Suppressor macrophage (primary cell): ENCODE data around the gene EFHC2.
"Not testable (repeated sequence)": the region's sequence is repeated elsewhere in the genome, so short reads cannot be mapped to it uniquely, and the experiment has no call there.

Experiments used
- DNase-seq, 4 experiments: peaks; one replicate each; pipeline ENCODE4 v3.0.0-alpha.2; 2020 to 2022

The EFHC2 gene

DNA sequence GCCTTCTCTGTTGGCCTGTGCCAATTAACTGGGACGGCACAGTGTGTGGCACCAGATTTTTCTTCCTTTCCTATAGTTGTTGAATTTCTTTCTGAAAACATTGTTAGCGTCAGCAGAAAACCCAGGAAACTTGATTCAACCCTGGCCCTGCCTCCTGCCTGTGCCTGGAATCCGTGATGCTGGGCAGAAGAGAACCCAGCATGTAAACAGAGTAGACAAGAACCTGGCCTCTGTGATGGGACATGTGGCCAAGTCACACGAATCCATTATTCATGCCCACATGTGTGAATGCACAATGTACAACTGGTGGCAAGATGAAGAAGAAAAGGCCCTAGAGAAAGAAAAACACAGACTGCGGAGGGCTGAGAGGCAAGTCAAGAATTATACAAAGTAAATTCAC, 111.4 kb downstream of the EFHC2 start:
- DNase-seq = no peak

DNA sequence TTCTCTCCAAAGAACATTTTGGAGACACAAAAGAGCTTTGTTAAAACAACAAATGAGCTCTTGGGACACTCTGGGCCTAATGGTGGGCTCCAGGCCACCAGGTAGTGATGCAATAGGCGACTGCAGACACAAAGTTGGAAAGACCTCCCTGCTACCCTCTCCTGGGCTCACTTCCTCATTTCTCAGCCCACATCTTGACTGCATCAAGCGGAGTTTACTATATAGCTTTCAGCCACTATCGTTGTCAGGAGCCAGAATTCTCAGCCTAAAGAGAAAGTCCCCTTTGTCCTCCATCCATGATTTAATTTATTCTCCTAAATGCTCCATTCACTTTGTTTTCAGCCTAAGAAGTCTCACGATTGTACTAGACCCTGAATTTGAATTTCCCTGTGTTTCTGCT, 114.9 kb downstream of the EFHC2 start:
- DNase-seq = peak; percentile 4 to 36 (median 26)

DNA sequence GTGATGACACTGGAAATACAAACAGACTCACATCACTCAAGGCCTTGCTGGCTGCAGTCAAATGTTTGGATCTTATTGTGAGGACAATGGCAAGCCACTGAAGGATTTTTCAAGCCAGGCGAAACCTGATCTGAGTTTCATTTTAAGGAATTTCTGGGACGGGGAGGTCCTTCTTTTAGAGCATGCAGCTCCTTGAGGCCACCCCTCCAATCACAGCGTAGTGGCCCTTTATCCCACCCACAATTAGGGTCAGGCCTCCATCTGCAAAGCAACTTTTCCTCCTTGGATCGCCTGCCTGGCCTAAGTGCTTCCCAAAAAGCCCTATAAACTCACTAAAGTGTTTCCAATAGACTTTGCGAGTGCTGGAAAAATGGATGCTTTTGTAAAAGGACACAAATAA, 115.5 kb downstream of the EFHC2 start:
- DNase-seq = no peak

DNA sequence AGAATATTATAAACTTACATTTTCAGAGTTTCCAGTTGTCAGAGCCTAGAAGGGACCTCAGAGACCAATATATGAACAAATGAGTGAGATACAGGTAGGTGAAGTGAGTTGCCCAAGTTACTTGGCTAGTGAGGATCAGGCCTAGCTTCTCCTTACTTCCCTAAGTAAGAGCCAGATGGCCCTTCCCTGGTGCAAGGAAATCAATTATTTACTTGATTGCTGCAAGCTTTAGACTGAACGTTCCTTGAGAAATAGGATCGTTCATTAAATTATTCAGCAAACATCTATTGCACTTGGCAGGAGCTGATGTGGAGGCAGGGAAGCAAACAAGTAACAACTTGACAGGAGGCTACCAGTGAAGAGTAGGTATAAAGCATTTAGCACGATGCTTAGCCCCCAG, 117.8 kb downstream of the EFHC2 start:
- DNase-seq = no peak

DNA sequence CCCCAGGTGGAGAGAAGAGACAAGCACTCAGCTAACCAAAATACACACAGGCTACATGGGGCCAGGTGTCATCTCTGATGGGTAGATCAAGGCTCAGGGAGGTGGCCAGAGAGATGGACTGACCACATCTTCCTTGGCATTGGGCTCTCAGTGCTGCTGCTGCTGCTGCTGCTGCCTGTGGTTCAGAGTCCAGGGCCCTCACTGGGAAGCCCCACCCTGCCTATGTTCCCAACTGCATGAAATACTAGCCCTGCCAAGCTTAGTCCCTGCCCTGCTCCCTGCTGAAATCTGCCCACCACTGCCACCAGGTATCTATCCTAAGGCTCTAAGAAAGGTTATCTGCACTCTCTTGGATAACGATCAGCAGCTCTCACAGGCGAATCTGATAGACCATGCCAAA, 118.7 kb downstream of the EFHC2 start:
- no peak for DNase-seq

DNA sequence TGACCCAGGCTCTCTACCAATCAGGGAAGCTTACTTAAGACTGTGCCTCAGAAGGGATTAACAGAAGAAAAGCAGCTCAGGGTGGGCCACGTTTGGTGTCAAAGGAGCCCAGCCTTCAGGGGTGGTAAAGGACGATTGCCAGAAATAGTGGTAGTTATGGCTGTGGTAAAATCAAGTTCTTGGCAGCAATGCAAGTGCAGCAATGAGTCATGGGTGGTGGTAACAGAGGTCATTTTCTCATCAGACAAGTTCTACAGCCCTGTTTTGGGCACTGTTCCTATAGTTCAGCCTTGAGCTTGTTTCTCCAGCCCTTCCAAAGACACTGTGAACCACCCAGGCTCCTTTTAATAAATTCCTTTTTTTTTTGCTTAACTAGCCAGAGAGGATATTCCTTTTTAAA, 120.3 kb downstream of the EFHC2 start:
- DNase-seq = no peak

DNA sequence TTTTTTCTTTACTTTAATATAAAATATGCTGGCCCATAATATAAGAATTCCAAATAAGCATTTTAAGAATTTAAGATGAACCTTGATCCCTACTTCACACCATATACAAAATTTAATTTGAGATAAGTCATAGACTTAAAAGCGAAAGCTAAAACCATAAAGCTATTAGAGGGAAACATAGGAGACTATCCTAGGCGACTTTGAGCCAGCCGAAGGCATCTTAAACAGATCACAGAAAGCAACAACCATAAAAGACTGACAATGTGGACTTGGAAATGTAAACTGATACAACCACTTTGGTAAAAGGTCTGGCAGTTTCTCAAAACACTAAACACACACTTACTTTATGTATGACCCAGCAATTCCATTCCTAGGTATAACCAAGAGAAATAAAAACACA, 125.0 kb downstream of the EFHC2 start:
- DNase-seq = no peak

DNA sequence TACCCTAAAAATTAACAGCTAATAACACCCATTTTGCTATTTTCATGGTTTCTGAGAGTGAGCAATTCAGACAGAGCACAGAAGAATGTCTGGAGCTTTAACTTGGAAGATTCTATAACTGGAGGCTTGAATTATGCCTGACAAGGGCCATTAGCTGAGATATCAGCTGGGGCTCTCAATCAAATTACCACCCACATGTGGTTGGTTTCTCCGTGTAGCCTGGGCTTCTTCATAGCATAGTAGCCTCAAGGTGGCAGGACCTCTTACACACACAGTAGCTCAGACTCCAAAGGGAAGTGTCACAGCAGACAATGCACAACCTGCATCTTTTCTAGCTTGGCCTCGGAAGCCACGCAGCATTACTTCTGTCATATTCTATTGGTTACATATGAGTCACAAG, 127.3 kb downstream of the EFHC2 start:
- no peak for DNase-seq

DNA sequence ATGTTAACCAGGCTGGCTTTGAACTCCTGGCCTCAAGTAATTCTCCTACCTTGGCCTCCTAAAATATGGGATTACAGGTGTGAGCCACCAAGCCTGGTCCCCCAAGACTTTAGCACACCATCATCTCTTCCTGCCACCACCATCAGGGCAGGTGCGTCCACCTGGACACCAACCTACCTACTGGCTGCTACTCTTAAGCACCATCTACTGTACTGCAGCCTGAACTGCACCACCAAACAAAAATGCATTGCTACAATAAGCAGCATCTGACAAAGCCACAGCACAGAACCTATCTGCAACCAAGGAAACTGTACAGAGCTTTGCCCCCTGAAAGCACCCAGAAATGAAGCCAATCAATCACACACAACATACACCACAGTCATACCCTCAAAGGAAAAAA, 139.7 kb downstream of the EFHC2 start:
- no peak for DNase-seq

DNA sequence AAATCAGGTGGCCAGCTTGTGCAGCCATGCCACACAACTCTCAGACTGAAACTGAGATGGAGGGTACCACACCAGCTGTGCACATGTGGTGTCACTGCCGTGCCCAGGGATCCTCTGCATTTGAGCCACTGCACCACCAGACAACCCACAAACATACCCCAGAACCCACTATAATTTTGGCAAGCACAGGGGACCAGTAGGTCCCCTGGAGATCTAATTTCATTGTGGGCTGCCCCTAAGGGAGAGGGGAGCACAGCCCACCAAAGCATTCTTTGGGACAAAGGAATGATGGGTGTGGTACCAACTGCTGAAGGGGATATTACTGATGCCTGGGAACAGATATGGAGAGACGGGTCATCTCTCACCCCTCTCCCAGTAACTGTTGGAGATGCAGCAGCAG, 140.9 kb downstream of the EFHC2 start:
- DNase-seq = no peak

DNA sequence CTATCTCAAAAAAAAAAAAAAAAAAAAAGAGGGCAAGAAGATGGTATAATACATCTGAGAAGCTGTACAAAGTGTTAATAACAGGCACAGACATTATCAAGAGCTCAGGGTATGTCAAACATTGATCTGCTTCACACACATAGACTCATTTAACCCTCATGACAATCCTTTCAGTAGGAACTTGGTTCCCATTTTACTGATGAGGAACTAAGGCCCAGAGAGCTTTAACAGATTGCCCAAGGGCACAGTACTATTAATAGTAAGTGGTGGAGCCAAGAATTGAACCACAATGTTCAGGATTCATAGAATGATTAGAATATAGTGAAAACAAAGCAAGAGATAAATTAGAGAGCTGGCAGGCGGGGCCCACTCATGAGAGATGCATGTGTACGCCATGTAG, 154.4 kb downstream of the EFHC2 start:
- peak; percentile 12 to 64 (median 44) for DNase-seq

DNA sequence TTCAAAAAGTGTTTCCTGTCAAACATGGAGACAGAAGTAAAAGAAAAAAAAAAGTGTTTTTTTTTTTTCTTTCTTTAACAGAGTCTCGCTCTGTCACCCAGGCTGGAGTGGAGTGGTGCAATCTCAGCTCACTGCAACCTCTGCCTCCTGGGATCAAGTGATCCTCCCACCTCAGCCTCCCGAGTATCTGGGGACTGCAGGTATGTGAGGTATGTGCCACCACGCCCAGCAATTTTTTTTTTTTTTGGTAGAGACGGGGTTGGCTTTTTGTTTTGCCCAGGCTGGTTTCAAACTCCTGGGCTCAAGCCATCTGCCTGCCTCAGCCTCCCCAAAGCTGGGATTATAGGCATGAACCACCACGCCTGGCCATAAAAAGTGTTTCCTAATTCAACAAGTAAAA, 155.6 kb downstream of the EFHC2 start:
- not testable (repeated sequence) for DNase-seq

DNA sequence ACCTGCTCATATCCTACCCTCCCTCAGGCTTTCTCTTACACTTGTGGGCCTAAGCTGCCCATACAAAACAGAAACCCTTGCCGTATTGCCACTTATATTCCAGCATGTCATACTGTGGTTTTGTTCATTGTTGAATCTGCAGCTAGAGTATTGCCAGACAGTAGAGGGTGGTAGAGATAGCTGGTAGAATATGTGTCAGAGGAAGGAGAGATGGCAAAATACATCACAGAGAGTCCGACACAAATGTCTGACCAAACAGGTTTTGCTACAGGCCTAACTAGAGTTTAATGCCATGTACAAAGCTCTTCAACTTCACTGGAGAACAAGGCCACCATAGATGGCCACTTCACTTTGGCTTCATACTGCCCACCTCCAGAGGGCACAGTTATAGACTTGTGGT, 160.1 kb downstream of the EFHC2 start:
- no peak for DNase-seq

DNA sequence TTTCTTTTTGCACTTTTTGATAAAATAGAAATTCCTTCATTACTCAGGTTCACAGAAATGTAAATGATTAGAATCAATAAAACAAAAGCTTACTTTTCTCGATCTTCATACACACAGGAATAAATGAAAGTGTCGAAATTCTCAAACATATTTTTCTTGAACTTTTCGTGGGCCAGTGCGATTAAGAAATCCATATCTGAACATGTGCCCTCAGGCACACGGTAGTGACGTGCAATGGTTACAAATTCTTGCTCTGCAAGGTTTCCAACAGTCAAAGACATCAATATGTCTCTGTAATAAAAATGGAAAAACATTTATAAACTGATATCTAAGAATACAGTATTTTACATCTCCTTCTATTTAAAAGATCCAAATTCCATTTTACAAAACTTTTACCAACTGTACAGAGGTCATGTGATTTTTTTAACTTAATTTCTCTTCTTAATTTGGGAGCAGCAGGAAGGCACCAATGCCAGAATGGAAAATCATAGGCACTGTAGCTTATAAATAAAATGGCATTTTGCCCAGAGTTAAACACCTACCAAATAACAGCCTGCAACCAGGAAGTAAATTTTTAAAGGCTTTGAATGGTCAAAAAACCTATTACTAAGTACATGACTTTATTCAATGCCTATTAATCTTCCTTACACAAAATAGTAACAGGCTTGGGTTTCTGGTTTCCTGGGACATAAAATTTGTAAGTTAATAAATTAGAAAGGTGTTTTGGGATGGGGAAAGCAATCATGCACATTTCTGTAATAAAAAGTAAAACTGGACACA, 165.0 kb downstream of the EFHC2 start:
- DNase-seq = no peak

DNA sequence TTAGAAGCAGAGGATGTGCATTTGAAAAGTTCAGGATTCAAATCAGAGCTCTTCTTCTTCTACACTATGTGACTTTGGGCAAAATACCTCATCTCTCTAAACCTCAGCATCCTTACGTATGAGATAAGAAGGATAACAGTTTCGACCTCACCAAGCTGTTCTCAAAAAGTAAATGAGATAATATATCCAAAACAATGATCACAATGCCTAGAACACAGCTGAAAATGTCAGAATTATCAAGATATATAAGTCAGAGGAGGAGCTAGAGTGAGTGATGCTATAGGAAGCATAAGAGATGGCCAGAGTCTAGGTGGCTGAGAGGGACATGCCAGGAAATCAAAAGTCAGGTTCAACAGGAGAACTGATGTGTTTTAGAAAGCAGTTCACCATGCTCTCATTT, 168.0 kb downstream of the EFHC2 start:
- no peak for DNase-seq

DNA sequence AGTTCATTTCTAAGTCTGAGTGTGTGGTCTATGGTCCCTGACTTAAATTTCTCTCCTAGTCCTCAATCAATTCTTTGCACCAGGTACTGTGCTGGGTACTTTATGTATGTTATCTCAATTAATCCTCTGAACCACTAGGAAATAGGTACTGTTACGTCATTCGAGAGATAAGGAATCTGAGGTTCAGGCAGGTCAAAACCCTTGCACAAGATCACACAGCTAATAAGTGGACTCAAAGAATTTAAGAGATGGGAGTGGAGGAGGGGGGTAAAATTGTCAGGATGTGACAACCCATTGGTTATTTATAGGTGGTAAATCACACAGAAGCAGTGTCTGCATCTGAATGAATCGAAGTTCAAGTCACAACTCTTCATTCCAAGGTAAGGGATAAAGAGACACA, 169.4 kb downstream of the EFHC2 start:
- DNase-seq = no peak

DNA sequence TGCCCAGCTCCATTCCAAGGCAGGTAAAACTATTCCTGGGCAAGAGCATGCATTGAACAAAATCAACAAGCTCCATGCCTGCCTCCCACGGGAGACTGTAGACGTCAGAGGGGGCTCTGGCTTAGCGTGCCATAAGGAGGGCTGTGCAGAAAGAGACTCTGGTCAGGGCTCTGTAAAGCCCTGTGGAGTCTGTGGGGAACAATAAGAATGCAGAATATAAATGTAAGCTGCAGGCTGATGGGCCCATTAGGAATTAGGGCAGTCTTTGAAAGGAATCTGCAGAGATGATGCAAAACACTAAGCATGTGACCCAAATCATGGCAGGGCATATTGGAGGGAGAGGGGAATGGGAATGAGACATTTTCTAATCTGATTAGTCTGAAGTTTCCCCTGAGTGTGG, 170.3 kb downstream of the EFHC2 start:
- DNase-seq = no peak

DNA sequence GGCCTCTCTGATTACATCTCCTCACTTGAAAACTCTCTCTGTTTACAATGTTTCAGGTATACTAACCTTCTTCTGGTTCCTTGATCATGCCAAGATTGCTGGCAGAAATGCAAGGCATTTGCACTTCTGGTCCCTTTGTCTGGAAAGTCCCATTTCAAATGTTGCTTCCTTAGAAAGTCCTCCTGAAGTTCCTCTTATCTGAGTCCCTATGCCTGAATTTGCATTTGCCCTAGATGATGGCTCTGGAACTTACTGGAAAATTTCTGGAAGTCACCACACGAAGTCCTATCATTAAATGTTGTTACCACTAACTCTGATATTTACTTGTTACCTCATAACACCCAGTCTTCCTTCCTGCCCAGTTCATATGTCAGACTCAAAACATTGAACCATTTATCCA, 176.4 kb downstream of the EFHC2 start:
- peak in 3 of 4 experiments; percentile 19 to 55 (median 27) for DNase-seq

DNA sequence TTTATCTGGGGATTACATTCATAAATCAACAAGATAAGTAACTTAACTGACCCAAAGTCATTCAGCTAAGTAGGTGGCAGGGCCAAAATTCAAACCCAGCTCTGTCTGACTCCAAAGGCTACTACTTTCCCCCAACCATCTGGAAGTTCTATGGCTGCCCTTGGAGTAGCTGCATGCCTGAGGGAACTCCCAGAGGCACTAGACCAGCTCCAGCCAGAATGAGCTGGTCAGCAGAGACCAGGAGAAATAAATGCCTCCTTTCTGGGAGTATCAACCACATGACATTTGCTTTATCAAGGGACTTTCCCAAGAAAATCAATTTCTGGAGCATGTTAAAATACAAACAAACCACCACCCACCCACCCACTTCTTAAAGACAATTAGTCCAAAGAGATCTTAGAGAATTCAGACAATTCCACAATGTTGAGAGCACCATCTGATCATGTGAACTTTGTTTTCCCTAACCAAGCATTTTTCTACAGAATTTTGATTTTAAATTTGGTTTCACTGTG, 180.5 kb downstream of the EFHC2 start:
- DNase-seq = no peak

DNA sequence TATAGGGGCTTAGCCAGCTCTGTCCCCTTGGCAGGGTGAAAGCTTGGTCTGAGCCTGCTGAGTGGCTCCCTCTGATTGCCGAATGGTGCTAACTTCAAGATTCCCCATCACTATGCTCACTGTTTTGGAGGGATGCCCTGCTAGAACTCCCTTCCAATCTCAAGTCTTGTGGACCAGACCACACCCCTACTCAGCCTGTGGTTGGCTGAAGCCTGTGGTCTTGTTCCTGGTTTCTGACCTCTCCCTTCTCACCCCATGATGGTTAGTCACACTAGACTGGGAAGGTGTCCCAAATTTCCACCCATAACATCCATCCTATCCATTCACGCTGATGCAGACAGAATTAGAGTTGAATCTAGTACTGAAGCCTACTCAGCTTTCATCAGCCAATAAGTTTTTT, 185.6 kb downstream of the EFHC2 start:
- DNase-seq = no peak

DNA sequence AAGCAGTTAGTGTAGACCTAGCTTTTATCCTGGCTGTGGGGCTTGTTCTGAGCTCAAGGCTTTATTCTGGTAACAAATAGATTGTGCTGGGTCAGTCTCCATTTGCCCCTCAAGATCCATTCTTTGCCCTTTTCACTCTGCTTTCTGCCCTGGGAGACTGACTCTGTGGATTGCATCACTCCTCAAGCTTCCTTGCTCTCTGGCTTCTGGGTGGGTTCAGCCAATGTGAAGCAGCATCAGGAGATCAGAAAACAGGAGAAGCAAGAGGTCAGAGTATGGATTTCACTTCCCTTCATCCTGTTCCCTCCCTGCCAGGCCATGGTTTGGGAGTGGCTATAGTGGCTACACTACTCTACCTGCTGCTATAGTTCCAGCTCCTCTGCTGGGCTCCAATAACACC, 186.2 kb downstream of the EFHC2 start:
- DNase-seq = peak in 1 of 4 experiments; percentile 16

DNA sequence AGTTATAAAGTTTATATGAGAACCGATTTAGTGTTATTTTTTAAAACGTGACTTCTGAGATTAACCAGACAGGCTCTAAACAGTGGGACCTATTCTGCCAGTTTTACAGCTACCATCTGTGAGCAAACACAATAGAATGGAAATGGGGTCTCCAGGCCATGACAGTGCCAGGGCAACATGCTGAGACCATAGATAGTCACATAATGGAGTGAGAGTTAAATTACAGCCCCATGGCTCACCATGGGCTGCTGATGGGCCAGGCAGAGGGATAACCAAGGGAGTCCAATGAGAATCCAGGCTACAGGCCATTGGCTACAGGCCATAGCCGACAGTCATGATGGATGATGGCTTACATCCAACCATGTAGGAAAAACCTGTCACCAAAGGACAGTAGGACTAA, 186.7 kb downstream of the EFHC2 start:
- DNase-seq = no peak

DNA sequence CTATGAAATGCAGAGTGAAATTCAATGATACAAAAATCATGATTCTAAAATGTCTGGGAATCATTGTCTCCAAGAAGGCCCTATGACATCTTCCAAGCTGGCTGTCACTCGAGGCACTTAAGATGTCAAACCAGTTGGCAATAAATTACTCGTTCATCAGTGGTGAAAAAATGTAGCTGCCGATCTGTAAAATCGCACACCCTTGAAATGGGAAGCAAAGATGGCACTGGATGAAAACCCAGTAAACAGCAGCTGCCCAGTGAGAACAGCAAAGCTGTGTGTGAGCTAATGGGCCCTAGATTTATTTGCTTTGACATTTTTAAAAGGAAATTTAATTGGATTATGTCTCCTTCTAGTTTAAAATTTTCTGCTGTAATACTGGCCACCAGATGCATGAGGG, 188.3 kb downstream of the EFHC2 start:
- no peak for DNase-seq

DNA sequence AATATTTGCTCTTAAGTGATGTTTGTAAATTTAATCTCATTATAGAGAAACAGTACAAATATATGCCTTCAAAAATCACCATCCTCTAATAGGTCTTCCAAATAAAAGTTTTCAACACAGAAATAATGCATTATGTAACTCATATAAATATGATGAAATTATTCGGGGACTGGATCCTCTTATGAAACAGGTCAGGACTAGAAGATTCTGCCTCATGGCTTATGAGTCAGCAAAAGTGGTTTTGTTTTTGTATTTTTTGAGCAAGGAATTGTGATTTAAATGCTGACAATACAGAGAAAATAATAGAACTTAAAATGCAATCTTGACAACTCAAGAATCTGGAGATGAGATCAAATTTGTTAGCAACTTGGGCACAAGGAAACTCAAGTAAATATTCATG, 190.6 kb downstream of the EFHC2 start:
- peak in 3 of 4 experiments; percentile 22 to 74 (median 64) for DNase-seq

DNA sequence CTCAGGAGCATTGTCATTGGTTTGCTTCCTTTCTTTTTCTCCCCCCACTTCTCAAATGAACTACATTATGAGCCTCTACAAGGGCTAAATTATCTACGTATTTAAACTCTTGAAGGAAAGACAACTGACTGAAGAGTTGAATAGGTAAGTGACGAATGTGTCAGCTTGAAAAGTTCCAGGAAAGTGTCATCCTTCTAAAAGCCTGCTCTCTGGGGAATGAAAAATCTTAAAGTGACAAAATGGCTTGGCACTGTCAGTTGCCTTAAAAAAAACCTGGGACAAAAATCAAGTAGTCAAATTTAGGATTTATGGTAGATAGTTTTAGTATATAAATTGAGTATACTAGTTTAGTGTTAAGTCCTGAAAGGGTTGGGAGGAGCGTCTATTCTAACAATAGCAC, 196.3 kb downstream of the EFHC2 start:
- no peak for DNase-seq
